Spleen (tissue), 11 donors: ENCODE data around the gene CHPF. TPM values are rescaled to one million over a fixed set of nuclear protein-coding genes. Genes with fewer than 3 reads are reported as not detected.
A peak's percentile ranks its signal among the peaks of the same experiment; 100 is the strongest.

Source experiments
- DNase-seq: peaks from one replicate; pipeline ENCODE4 v3.0.0-alpha.2; 2020
- H3K27ac ChIP-seq, 8 donors: fragments of 200-600 bp; sonication (generic) in 7 of 8; 1 replicate in 4 of 8; 2 replicates in 4 of 8; pipeline versions ENCODE4 v1.5.0 to v1.8.0; 2016 to 2021; ENCODE audit warnings: inconsistent platforms in 4 of 8, mild to moderate bottlenecking in 4 of 8, moderate library complexity in 1 of 8
- H3K27me3 ChIP-seq, 7 donors: fragments of 200-600 bp; sonication (generic) in 6 of 7; replicated peaks in 1 of 7; 1 replicate in 4 of 7; 2 replicates in 3 of 7; pipeline versions ENCODE4 v1.5.0 to v1.8.0; 2016 to 2021; ENCODE audit warnings: inconsistent platforms in 3 of 7, mild to moderate bottlenecking in 1 of 7
- H3K36me3 ChIP-seq, 6 donors: fragments of 200-600 bp; sonication (generic) in 5 of 6; 1 replicate in 4 of 6; 2 replicates in 2 of 6; pipeline versions ENCODE4 v1.5.0 to v1.8.0; 2016 to 2021; ENCODE audit warnings: inconsistent platforms in 2 of 6
- H3K4me1 ChIP-seq, 6 donors: fragments of 200-600 bp; sonication (generic) in 5 of 6; 1 replicate in 3 of 6; 2 replicates in 3 of 6; pipeline versions ENCODE4 v1.5.0 to v1.8.0; 2016 to 2021; ENCODE audit warnings: inconsistent platforms in 3 of 6
- H3K4me3 ChIP-seq, 8 donors: fragments of 200-600 bp; sonication (generic) in 7 of 8; 1 replicate in 4 of 8; 2 replicates in 4 of 8; pipeline versions ENCODE4 v1.5.0 to v1.8.0; 2016 to 2021; ENCODE audit warnings: inconsistent platforms in 4 of 8, mild to moderate bottlenecking in 4 of 8, moderate library complexity in 2 of 8
- H3K9me3 ChIP-seq, 8 donors: fragments of 200-600 bp; sonication (generic) in 7 of 8; 1 replicate in 4 of 8; 2 replicates in 4 of 8; pipeline versions ENCODE4 v1.5.0 to v1.8.0; 2016 to 2021; ENCODE audit warnings: inconsistent platforms in 4 of 8
- POLR2A ChIP-seq, 3 donors: fragments of 450-650 bp; IDR thresholded peaks; one replicate each; pipeline ENCODE4 v1.5.1; 2017; ENCODE audit warnings: antibody characterized with exemption in 3 of 3, mild to moderate bottlenecking in 1 of 3
- POLR2AphosphoS5 ChIP-seq, 3 donors: sonication (generic); formaldehyde crosslinking; IDR thresholded peaks; one replicate each; pipeline ENCODE4 v1.5.1; 2017; ENCODE audit warnings: antibody characterized with exemption in 3 of 3
- WGBS, 5 donors: extraction: QIAGEN DNeasy Blood & Tissue Kit in 3 of 5; methylation state at CpG; one replicate each; pipeline versions ENCODE4 v1.1.5 to v1.1.7; 2013 to 2018; 5-methylcytosine and 5-hydroxymethylcytosine counted together
- intact Hi-C: fragments of 100-400 bp; cut with DNase I; formaldehyde crosslinking; loops from one replicate; pipeline ENCODE4 v1.15.0; 2023; ENCODE audit warnings: low total_unique reads
- polyA plus RNA-seq, 3 donors: library from polyadenylated mRNA; stranded (reverse); fragments of 200-250 nt; gene quantifications; one replicate each; pipeline ENCODE4 v1.2.1, GENCODE V29; 2013
- total RNA-seq, 7 donors: library from RNA; depleted of rRNA in 3 of 7; stranded (reverse); fragments of >200 nt in 3 of 7; fragmentation: NEBNext Ultra II Directional in 4 of 7; extraction: Animal tissue kit (Norgen Biotek cat#: 25700) in 4 of 7; gene quantifications; one replicate each; pipeline versions ENCODE4 v1.1.0 to v1.2.1, GENCODE V29; 2016 to 2021
- TF ChIP-seq, protein P1 (sequence below), 11 experiments: fragments of 200-600 bp in 7 of 11; fragments of 450-650 bp in 4 of 11; sonication (generic) in 4 of 11; IDR thresholded peaks in 8 of 11; conservative IDR thresholded peaks in 3 of 11; 1 replicate in 7 of 11; 2 replicates in 4 of 11; pipeline versions ENCODE4 v1.4.0 to v1.8.0; 2016 to 2021; ENCODE audit warnings: antibody characterized with exemption in 11 of 11, inconsistent platforms in 4 of 11, mild to moderate bottlenecking in 1 of 11
- donor health status: healthy with polysubstance abuse.
- donor health status: DM: no; HTN: no; CAD: no; lungs with moderate emphysema.
- donor health status: DM: no; HTN: no; CAD: no.
- donor health status: Bipolar disorder and iron deficiency.
- donor health status: healthy.
- donor health status: DM: no; HTN: no; CAD: no.
- donor health status: DM: yes; HTN: yes; CAD: no.

CHPF gene
- total and polyA plus RNA-seq, 10 donors = 2.8 to 26.2 (median 13.2) TPM

GRCh38 chr2:219551441-219552381, 8.1 kb upstream of the CHPF start:
- peak overlapping the region in 1 of 8 donors; percentile 41 for H3K27ac ChIP-seq
- intact Hi-C loops = no loop called here

GRCh38 chr2:219549619-219550018, 6.0 kb upstream of the CHPF start:
- 77 to 93% (median 86%) methylated on average over 7 to 9 of the region's 9 CpGs for WGBS, 5 donors
- H3K36me3 ChIP-seq = no peaks in the 10 kb centered on the region
- no peak for TF ChIP-seq POLR2AphosphoS5 (IDR thresholded peaks at IDR 0.05)
- TF ChIP-seq POLR2A (IDR thresholded peaks at IDR 0.05) = no peak
- TF ChIP-seq, protein P1, sequence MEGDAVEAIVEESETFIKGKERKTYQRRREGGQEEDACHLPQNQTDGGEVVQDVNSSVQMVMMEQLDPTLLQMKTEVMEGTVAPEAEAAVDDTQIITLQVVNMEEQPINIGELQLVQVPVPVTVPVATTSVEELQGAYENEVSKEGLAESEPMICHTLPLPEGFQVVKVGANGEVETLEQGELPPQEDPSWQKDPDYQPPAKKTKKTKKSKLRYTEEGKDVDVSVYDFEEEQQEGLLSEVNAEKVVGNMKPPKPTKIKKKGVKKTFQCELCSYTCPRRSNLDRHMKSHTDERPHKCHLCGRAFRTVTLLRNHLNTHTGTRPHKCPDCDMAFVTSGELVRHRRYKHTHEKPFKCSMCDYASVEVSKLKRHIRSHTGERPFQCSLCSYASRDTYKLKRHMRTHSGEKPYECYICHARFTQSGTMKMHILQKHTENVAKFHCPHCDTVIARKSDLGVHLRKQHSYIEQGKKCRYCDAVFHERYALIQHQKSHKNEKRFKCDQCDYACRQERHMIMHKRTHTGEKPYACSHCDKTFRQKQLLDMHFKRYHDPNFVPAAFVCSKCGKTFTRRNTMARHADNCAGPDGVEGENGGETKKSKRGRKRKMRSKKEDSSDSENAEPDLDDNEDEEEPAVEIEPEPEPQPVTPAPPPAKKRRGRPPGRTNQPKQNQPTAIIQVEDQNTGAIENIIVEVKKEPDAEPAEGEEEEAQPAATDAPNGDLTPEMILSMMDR (IDR thresholded peaks at IDR 0.05 in 8 of 11, conservative IDR thresholded peaks at IDR 0.05 in 3 of 11) = no peak
- intact Hi-C loops = no loop called here
- H3K27me3 ChIP-seq = peaks cover 0 to 98% (median 35%) of the 10 kb centered on the region in 7 donors
- H3K4me3 ChIP-seq = no peak overlapping the region
- no peak for DNase-seq
- H3K9me3 ChIP-seq = no peaks in the 10 kb centered on the region
- H3K27ac ChIP-seq = no peak overlapping the region
- peaks cover 9 to 26% (median 19%) of the 10 kb centered on the region in 6 donors for H3K4me1 ChIP-seq

More at GRCh38 chr2:219551441-219552381, 8.1 kb upstream of the CHPF start:
- H3K4me3 ChIP-seq = peak overlapping the region; percentile 48 to 78 (median 58)
- TF ChIP-seq POLR2AphosphoS5 (IDR thresholded peaks at IDR 0.05) (no peak), POLR2A (IDR thresholded peaks at IDR 0.05) (no peak)
- TF ChIP-seq, protein P1 (IDR thresholded peaks at IDR 0.05 in 8 of 11, conservative IDR thresholded peaks at IDR 0.05 in 3 of 11) = no peak
- H3K4me1 ChIP-seq = peaks cover 9 to 25% (median 19%) of the 10 kb centered on the region in 6 donors
- DNase-seq = peak; percentile 82
- 4 to 14% (median 7%) methylated on average over 27 to 54 of the region's 54 CpGs for WGBS, 5 donors
- no peaks in the 10 kb centered on the region for H3K36me3 ChIP-seq
- peaks cover 0 to 98% (median 35%) of the 10 kb centered on the region in 7 donors for H3K27me3 ChIP-seq
- H3K9me3 ChIP-seq = no peaks in the 10 kb centered on the region

- H3K4me3 ChIP-seq = no peak overlapping the region
- TF ChIP-seq, protein P1 (IDR thresholded peaks at IDR 0.05 in 8 of 11, conservative IDR thresholded peaks at IDR 0.05 in 3 of 11) = no peak
- TF ChIP-seq POLR2A (IDR thresholded peaks at IDR 0.05) (no peak), POLR2AphosphoS5 (IDR thresholded peaks at IDR 0.05) (no peak)
- H3K27ac ChIP-seq = no peak overlapping the region
- peaks cover 15 to 33% (median 26%) of the 10 kb centered on the region in 6 donors for H3K4me1 ChIP-seq
- H3K9me3 ChIP-seq = no peaks in the 10 kb centered on the region
- DNase-seq = no peak
- no peaks in the 10 kb centered on the region for H3K36me3 ChIP-seq
- WGBS, 5 donors = 91 to 95% (median 93%) methylated on average over 18 of the region's 18 CpGs
- H3K27me3 ChIP-seq = peaks cover 0 to 98% (median 34%) of the 10 kb centered on the region in 7 donors
- intact Hi-C loops = no loop called here
These were observed 5.4 kb upstream of the CHPF start for GRCh38 chr2:219548990-219549389.

DNA sequence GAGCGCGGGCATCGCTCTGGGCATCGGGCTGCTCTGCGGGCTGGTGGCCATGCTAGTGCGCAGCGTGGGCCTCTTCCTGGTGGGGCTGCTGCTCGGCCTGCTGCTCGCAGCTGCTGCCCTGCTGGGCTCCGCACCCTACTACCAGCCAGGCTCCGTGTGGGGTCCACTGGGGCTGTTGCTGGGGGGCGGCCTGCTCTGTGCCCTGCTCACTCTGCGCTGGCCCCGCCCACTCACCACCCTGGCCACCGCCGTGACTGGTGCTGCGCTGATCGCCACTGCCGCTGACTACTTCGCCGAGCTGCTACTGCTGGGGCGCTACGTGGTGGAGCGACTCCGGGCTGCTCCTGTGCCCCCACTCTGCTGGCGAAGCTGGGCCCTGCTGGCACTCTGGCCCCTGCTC, 4.0 kb upstream of the CHPF start:
- no peaks in the 10 kb centered on the region for H3K9me3 ChIP-seq
- TF ChIP-seq POLR2A (IDR thresholded peaks at IDR 0.05) (no peak), POLR2AphosphoS5 (IDR thresholded peaks at IDR 0.05) (no peak)
- TF ChIP-seq, protein P1 (IDR thresholded peaks at IDR 0.05 in 8 of 11, conservative IDR thresholded peaks at IDR 0.05 in 3 of 11) = no peak
- 95 to 97% (median 96%) methylated on average over 12 to 26 of the region's 26 CpGs for WGBS, 5 donors
- H3K4me3 ChIP-seq = no peak overlapping the region
- H3K27ac ChIP-seq = no peak overlapping the region
- H3K36me3 ChIP-seq = no peaks in the 10 kb centered on the region
- DNase-seq = peak; percentile 76
- intact Hi-C loops = no loop called here
- peaks cover 12 to 39% (median 33%) of the 10 kb centered on the region in 6 donors for H3K4me1 ChIP-seq
- H3K27me3 ChIP-seq = peaks cover 0 to 98% (median 23%) of the 10 kb centered on the region in 7 donors
